ENCODE results near the gene HBQ1.
"Not testable (repeated sequence)": the region's sequence is repeated elsewhere in the genome, so short reads cannot be mapped to it uniquely, and the experiment has no call there.

Gene HBQ1

GRCh38 chr16:146646-147045, 33.6 kb upstream of the HBQ1 start:
- DNase-seq: no peak
- Histone ChIP-seq H3K27ac (no peak overlapping the region), H3K27me3 (replicated peaks) (no peaks in the 10 kb centered on the region), H3K4me3 (ENCODE audit: low read depth, low read length) (no peak overlapping the region), H3K36me3 (replicated peaks) (no peaks in the 10 kb centered on the region)
- TF ChIP-seq CTCF (IDR thresholded peaks at IDR 0.05; ENCODE audit: low read depth, low read length, missing control alignments): no peak
- in situ Hi-C loops (cut with HindIII; ENCODE audit: low pct_ligation_motif_present, low sequenced_read_pairs): no loop called here

- no peaks in the 10 kb centered on the region for H3K36me3 ChIP-seq (replicated peaks)
- H3K27me3 ChIP-seq (replicated peaks): no peaks in the 10 kb centered on the region
- in situ Hi-C loops (cut with HindIII; ENCODE audit: low pct_ligation_motif_present, low sequenced_read_pairs): no loop called here
- H3K4me3 ChIP-seq (ENCODE audit: low read depth, low read length): no peak overlapping the region
- no peak overlapping the region for H3K27ac ChIP-seq
- peak; percentile 36 for DNase-seq
- no peak for TF ChIP-seq CTCF (IDR thresholded peaks at IDR 0.05; ENCODE audit: low read depth, low read length, missing control alignments)
These were observed 31.1 kb upstream of the HBQ1 start for GRCh38 chr16:149024-149660.

- Histone ChIP-seq H3K27ac (no peak within 1 kb of the TSS), H3K27me3 (replicated peaks) (no peaks in the 10 kb centered on the region), H3K4me3 (ENCODE audit: low read depth, low read length) (no peak within 1 kb of the TSS), H3K36me3 (replicated peaks) (no peaks in the 10 kb centered on the region)
- no peak for TF ChIP-seq CTCF (IDR thresholded peaks at IDR 0.05; ENCODE audit: low read depth, low read length, missing control alignments)
- in situ Hi-C loops (cut with HindIII; ENCODE audit: low pct_ligation_motif_present, low sequenced_read_pairs): no loop called here
- no peak for DNase-seq
These were observed 27.8 kb upstream of the HBQ1 start, which contains the start of gene HBZ for GRCh38 chr16:152141-153128. HBZ (plus strand) TSS chr16:152644; CDS start chr16:152910, 266 bp downstream.

- H3K27me3 ChIP-seq (replicated peaks); DNase-seq; H3K36me3 ChIP-seq (replicated peaks); H3K27ac ChIP-seq; H3K4me3 ChIP-seq (ENCODE audit: low read depth, low read length); in situ Hi-C loops (cut with HindIII; ENCODE audit: low pct_ligation_motif_present, low sequenced_read_pairs): not testable (repeated sequence)
These were observed 27.1 kb upstream of the HBQ1 start for GRCh38 chr16:153129-153521.

- DNase-seq; H3K36me3 ChIP-seq (replicated peaks); in situ Hi-C loops (cut with HindIII; ENCODE audit: low pct_ligation_motif_present, low sequenced_read_pairs); H3K27ac ChIP-seq; H3K27me3 ChIP-seq (replicated peaks); H3K4me3 ChIP-seq (ENCODE audit: low read depth, low read length): not testable (repeated sequence)
These were observed 26.6 kb upstream of the HBQ1 start for GRCh38 chr16:153550-154216.

GRCh38 chr16:154217-155030, 25.8 kb upstream of the HBQ1 start:
- in situ Hi-C loops (cut with HindIII; ENCODE audit: low pct_ligation_motif_present, low sequenced_read_pairs): no loop called here
- DNase-seq: peak; percentile 12
- Histone ChIP-seq H3K27me3 (replicated peaks) (no peaks in the 10 kb centered on the region), H3K27ac (no peak overlapping the region), H3K4me3 (ENCODE audit: low read depth, low read length) (peak overlapping the region; percentile 53), H3K36me3 (replicated peaks) (no peaks in the 10 kb centered on the region)
- TF ChIP-seq CTCF (IDR thresholded peaks at IDR 0.05; ENCODE audit: low read depth, low read length, missing control alignments): no peak

Measured in brain microvascular endothelial cell (primary cell).